ENCODE results near the gene CDON. TPM values are rescaled to one million over a fixed set of nuclear protein-coding genes. Genes with fewer than 3 reads are reported as not detected.

CDON gene
- 0.76 and 1.2 TPM in 2 replicates for total RNA-seq (2011; cell fraction: chromatin; rRNA removed; ENCODE audit: low replicate concordance)
- total RNA-seq (2011; cell fraction: nucleolus; rRNA removed), result 1.2 and 2.0 TPM in 2 replicates
- total RNA-seq (2011; cell fraction: nucleoplasm; rRNA removed), result 0.88 and 1.1 TPM in 2 replicates
- total RNA-seq (2014; rRNA removed) (0.20 and 0.27 TPM in 2 replicates), total RNA-seq (2014; rRNA removed; fragmentation: Illumina TruSeq; extraction: Trizol) (0.35 and 0.44 TPM in 2 replicates), total RNA-seq (2015; rRNA removed; fragmentation: Illumina TruSeq; extraction: Trizol) (0.40 and 0.45 TPM in 2 replicates), total RNA-seq (2021) (0.45 and 0.58 TPM in 2 replicates), polyA plus RNA-seq (2011; rRNA removed) (0.55 and 0.64 TPM in 2 replicates), polyA plus RNA-seq (2014; fragmentation: Illumina TruSeq; extraction: Trizol) (0.48 and 0.58 TPM in 2 replicates), polyA plus RNA-seq (2014; fragmentation: Nextera tagmentation; extraction: Ambion mirVana) (under 1 TPM; 0.08 to 0.14 TPM), polyA plus RNA-seq (2014; rRNA removed) (0.29 and 0.45 TPM in 2 replicates), polyA minus RNA-seq (2011; rRNA and poly(A)+ RNA removed) (0.60 and 0.70 TPM in 2 replicates), Bru-seq, nascent RNA (percentile 24 among the genes with signal in this experiment), BruChase-seq, experiment 1, labeled RNA remaining after a 2-hour chase (percentile 15 among the genes with signal in this experiment), BruChase-seq, experiment 2, labeled RNA remaining after a 6-hour chase (percentile 18 among the genes with signal in this experiment)
- polyA plus RNA-seq (2011; cell fraction: cytosol; rRNA removed), result 0.28 and 0.56 TPM in 2 replicates
- 0.18 and 0.33 TPM in 2 replicates for polyA plus RNA-seq (2011; cell fraction: nucleus; rRNA removed)
- polyA plus RNA-seq (2012), result 0.37 and 0.42 TPM in 2 replicates
- polyA minus RNA-seq (2011; cell fraction: cytosol; rRNA and poly(A)+ RNA removed), result 0.46 and 1.3 TPM in 2 replicates
- polyA minus RNA-seq (2011; cell fraction: nucleus; rRNA and poly(A)+ RNA removed), result 0.40 and 0.44 TPM in 2 replicates
- long read RNA-seq, experiment 1, partial matches to known transcripts, result 0 of 2 reads
- long read RNA-seq, experiment 1, other reads (novel, unspliced or antisense), result 2 of 2 reads
- long read RNA-seq, experiment 2, result 0 reads
- long read RNA-seq, experiment 3, result 0 reads

DNA sequence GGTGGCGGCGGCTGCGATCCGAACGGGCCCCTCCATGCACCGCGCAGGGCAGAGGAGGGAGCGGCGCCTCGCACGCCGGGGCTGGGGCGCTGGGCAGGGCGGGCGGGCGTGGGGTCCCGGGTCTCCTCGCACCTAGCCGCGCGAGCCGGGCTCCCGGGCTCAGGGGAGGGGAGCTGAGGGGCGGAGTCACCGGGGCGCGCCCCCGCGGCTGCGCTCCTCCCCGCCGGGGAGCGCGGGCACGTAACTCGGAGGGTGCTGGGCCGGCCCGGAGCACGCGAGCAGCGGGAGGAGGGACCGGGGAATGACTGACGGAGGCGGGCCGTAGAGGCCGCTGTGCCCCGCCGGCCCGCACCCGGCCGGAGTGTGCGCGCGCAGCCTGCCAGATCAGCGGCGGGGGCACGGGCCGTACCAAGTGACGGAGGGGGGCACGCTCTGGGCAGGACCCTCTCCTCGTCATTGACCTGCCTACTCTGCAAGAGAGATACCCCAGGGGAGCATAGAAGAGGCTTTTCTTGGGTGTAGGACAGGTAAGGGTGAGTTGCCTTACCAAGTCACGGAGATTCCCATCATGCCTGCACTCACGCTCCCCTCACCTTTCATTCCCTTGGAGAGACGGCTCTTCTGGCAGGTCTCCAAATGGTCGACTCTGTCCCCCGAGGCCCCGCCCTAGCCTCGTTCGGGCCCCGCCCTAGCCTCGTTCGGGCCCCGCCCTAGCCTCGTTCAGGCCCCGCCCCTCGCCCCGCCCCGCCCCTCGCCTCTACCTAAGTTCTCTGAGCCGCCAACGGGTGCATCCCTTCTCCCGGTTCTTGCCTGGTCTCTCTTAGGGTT, at the start of gene CDON:
TSS of gene CDON (minus strand) at position 188 of the 828 bp plus-strand sequence. CDS start 39,390 bp downstream, outside the sequence.
- no TSS peak for BruUV-seq (replicated peaks)
- in situ Hi-C loops (cut with MboI) (no loop called here), intact Hi-C loops (cut with micrococcal nuclease) (loop anchor here (1.0 kb wide), 1 partner anchor 160 kb away; the partner anchor contains the start of gene PUS3)
- H3K4me2 ChIP-seq (ENCODE audit: insufficient read depth, low read length), result peak within 1 kb of the TSS; percentile 84
- H3K4me3 ChIP-seq, result peak within 1 kb of the TSS; percentile 43
- ChIA-PET POLR2A (no interaction called here), CTCF (ENCODE audit: low intra/inter-chr PET ratio) (interaction anchor here (0.7 kb wide), 1 partner anchor 133 kb away, joined by 3 read pairs; no protein-coding TSS in a partner anchor)
- H3K9me1 ChIP-seq (ENCODE audit: control insufficient read depth, insufficient read depth, low read length), result no peaks in the 10 kb centered on the region
- peak within 1 kb of the TSS; percentile 91 for H3K27ac ChIP-seq (ENCODE audit: extremely low read depth, low read depth, low read length)
- 1% methylated on average over 21 of the region's 82 CpGs for WGBS (ENCODE audit: insufficient coverage, low coverage, missing lambda C conversion rate)
- peak; percentile 79 for FAIRE-seq
- DNase-seq (ENCODE audit: extremely low read depth in 1 of 4, low spot score in 3 of 4), result peak; percentile 92 to 99 (median 99)
- peak; percentile 99 for ATAC-seq
- H3K9ac ChIP-seq (ENCODE audit: insufficient read depth in 1 of 2, low read depth in 2 of 2, low read length in 2 of 2), result peak within 1 kb of the TSS; percentile 79 to 95
- peaks cover 8% of the 10 kb centered on the region; the same call in 1 of the 2 replicates for H4K20me1 ChIP-seq (replicated peaks; ENCODE audit: control insufficient read depth, insufficient read depth, low read length)
- peak within 1 kb of the TSS; percentile 99 for H2AFZ ChIP-seq (ENCODE audit: low read depth, low read length)
- H3K27me3 ChIP-seq (ENCODE audit: control insufficient read depth in 2 of 2, insufficient read depth in 2 of 2, low read length in 2 of 2), result peaks cover 8 to 21% of the 10 kb centered on the region in 2 experiments; a peak in 3 of 5 replicates
- no peaks in the 10 kb centered on the region for H3K79me2 ChIP-seq (ENCODE audit: control insufficient read depth, insufficient read depth, low read length)
- H3K9me3 ChIP-seq (replicated peaks; ENCODE audit: control insufficient read depth, insufficient read depth, low read depth, low read length), result no peaks in the 10 kb centered on the region
- peaks cover 0 to 12% of the 10 kb centered on the region in 2 experiments; a peak in 2 of 5 replicates for H3K4me1 ChIP-seq (replicated peaks in 1 of 2; ENCODE audit: control insufficient read depth in 2 of 2, insufficient read depth in 2 of 2, low read length in 2 of 2)
- H3K36me3 ChIP-seq (ENCODE audit: control insufficient read depth, insufficient read depth, low read length), result no peaks in the 10 kb centered on the region
- TF ChIP-seq RCOR1 (IDR thresholded peaks at IDR 0.05; ENCODE audit: borderline replicate concordance in 1 of 2, low read depth in 2 of 2, low read length in 2 of 2) (no peak), POLR2H (tag; IDR thresholded peaks at IDR 0.05; ENCODE audit: low read depth) (no peak), ZKSCAN3 (CRISPR knock-in tag; IDR thresholded peaks at IDR 0.05) (no peak), RBM39 (optimal IDR thresholded peaks at IDR 0.05; ENCODE audit: low read depth, low read length) (no peak), HMGXB4 (CRISPR knock-in tag; IDR thresholded peaks at IDR 0.05) (no peak), ZNF780A (CRISPR knock-in tag; IDR thresholded peaks at IDR 0.05) (no peak), NR2C2 (CRISPR knock-in tag; IDR thresholded peaks at IDR 0.05) (no peak), NR2C2 (tag; IDR thresholded peaks at IDR 0.05) (peak; percentile 72), ZNF57 (CRISPR knock-in tag; IDR thresholded peaks at IDR 0.05) (no peak), ZNF23 (CRISPR knock-in tag; IDR thresholded peaks at IDR 0.05) (no peak), SAFB (IDR thresholded peaks at IDR 0.05; ENCODE audit: borderline replicate concordance, low read depth, low read length) (no peak), TCFL5 (CRISPR knock-in tag; conservative IDR thresholded peaks at IDR 0.05) (no peak), ZNF133 (CRISPR knock-in tag; IDR thresholded peaks at IDR 0.05) (no peak), PYGO2 (tag; IDR thresholded peaks at IDR 0.05) (peak; percentile 34; the same call in 1 of the 2 replicates)
- TF ChIP-seq, protein P1, sequence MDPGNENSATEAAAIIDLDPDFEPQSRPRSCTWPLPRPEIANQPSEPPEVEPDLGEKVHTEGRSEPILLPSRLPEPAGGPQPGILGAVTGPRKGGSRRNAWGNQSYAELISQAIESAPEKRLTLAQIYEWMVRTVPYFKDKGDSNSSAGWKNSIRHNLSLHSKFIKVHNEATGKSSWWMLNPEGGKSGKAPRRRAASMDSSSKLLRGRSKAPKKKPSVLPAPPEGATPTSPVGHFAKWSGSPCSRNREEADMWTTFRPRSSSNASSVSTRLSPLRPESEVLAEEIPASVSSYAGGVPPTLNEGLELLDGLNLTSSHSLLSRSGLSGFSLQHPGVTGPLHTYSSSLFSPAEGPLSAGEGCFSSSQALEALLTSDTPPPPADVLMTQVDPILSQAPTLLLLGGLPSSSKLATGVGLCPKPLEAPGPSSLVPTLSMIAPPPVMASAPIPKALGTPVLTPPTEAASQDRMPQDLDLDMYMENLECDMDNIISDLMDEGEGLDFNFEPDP (CRISPR knock-in tag; IDR thresholded peaks at IDR 0.05), result no peak
